Chondrocyte (in vitro differentiated cells): ENCODE measurements around the gene TCIRG1. TPM values are rescaled to one million over a fixed set of nuclear protein-coding genes. Genes with fewer than 3 reads are reported as not detected.

Experiments used
- DNase-seq: peaks from one replicate; pipeline ENCODE4 v3.0.0; 2021; ENCODE audit warnings: mixed read lengths, low spot score
- H3K27ac Mint-ChIP-seq: one replicate; pipeline ENCODE4 v1.8.0; 2021; ENCODE audit warnings: mild to moderate bottlenecking, moderate library complexity, mixed read lengths; ENCODE audit not compliant: unreplicated experiment
- H3K27me3 Mint-ChIP-seq: 2 replicates; pipeline ENCODE4 v1.8.0; 2021; ENCODE audit warnings: low read depth, mixed read lengths
- H3K36me3 Mint-ChIP-seq: 2 replicates; pipeline ENCODE4 v1.8.0; 2021; ENCODE audit warnings: low read depth, mixed read lengths
- H3K4me1 Mint-ChIP-seq: 2 replicates; pipeline ENCODE4 v1.8.0; 2021; ENCODE audit warnings: low read depth, mild to moderate bottlenecking, mixed read lengths
- H3K4me3 Mint-ChIP-seq: one replicate; pipeline ENCODE4 v1.8.0; 2021; ENCODE audit warnings: mild to moderate bottlenecking, moderate library complexity, mixed read lengths; ENCODE audit not compliant: unreplicated experiment
- H3K9me3 Mint-ChIP-seq: 2 replicates; pipeline ENCODE4 v1.8.0; 2021; ENCODE audit warnings: low read depth, mixed read lengths
- CTCF ChIP-seq: fragments of 200-600 bp; sonication (generic); IDR thresholded peaks from 2 replicates; pipeline ENCODE4 v1.5.0; 2021; ENCODE audit warnings: antibody characterized with exemption, mild to moderate bottlenecking, moderate library complexity
- total RNA-seq: library from RNA; stranded (reverse); gene quantifications from 3 replicates; pipeline ENCODE4 v1.2.1, GENCODE V29; 2021

The TCIRG1 gene
- total RNA-seq, 1 donor from 2014 or later: 73.2 TPM

GRCh38 chr11:68010090-68011041 is 28.5 kb upstream of the TCIRG1 start, which contains the start of gene ALDH3B1:
ALDH3B1 (plus strand) TSS chr11:68010327; CDS start chr11:68015298, 4,971 bp downstream.
- Mint-ChIP-seq H3K27ac (peak within 1 kb of the TSS; percentile 95), H3K4me3 (peak within 1 kb of the TSS; percentile 72), H3K4me1 (peaks cover 63% of the 10 kb centered on the region), H3K36me3 (no peaks in the 10 kb centered on the region), H3K27me3 (no peaks in the 10 kb centered on the region), H3K9me3 (no peaks in the 10 kb centered on the region)
- no peak for TF ChIP-seq CTCF
- no peak for DNase-seq

GRCh38 chr11:68011051-68011943 is 27.5 kb upstream of the TCIRG1 start:
- no peaks in the 10 kb centered on the region for H3K9me3 Mint-ChIP-seq
- DNase-seq: no peak
- peak overlapping the region; percentile 72 for H3K4me3 Mint-ChIP-seq
- H3K36me3 Mint-ChIP-seq: no peaks in the 10 kb centered on the region
- peak overlapping the region; percentile 95 for H3K27ac Mint-ChIP-seq
- TF ChIP-seq CTCF: no peak
- H3K27me3 Mint-ChIP-seq: no peaks in the 10 kb centered on the region
- H3K4me1 Mint-ChIP-seq: peaks cover 67% of the 10 kb centered on the region

GRCh38 chr11:68012044-68012842 is 26.6 kb upstream of the TCIRG1 start:
- Mint-ChIP-seq H3K27ac (peak overlapping the region; percentile 95), H3K4me3 (no peak overlapping the region), H3K27me3 (no peaks in the 10 kb centered on the region), H3K36me3 (no peaks in the 10 kb centered on the region), H3K9me3 (no peaks in the 10 kb centered on the region), H3K4me1 (peaks cover 74% of the 10 kb centered on the region)
- no peak for TF ChIP-seq CTCF
- no peak for DNase-seq

GRCh38 chr11:68012843-68013610 is 25.8 kb upstream of the TCIRG1 start:
- no peak for TF ChIP-seq CTCF
- H3K27me3 Mint-ChIP-seq: no peaks in the 10 kb centered on the region
- H3K27ac Mint-ChIP-seq: peak overlapping the region; percentile 94
- H3K36me3 Mint-ChIP-seq: no peaks in the 10 kb centered on the region
- DNase-seq: no peak
- no peak overlapping the region for H3K4me3 Mint-ChIP-seq
- H3K9me3 Mint-ChIP-seq: no peaks in the 10 kb centered on the region
- H3K4me1 Mint-ChIP-seq: peaks cover 82% of the 10 kb centered on the region
